Fibroblast of the aortic adventitia (primary cell): Measurements from ENCODE around the gene C1orf210. TPM values are rescaled to one million over a fixed set of nuclear protein-coding genes. Genes with fewer than 3 reads are reported as not detected.

Experiments
- DNase-seq: peaks from one replicate; pipeline ENCODE4 v3.0.0-alpha.2; 2010; ENCODE audit warnings: low read depth
- H3K4me3 ChIP-seq: 2 replicates; pipeline ENCODE4 v1.5.1; 2011; ENCODE audit warnings: low read depth, mild to moderate bottlenecking, control low read depth, low read length, moderate library complexity
- total RNA-seq: library from RNA; depleted of rRNA; stranded (reverse); fragments of >200 nt; gene quantifications from 2 replicates; pipeline ENCODE4 v1.2.3, GENCODE V29; 2012; ENCODE audit warnings: low replicate concordance
- TF ChIP-seq, protein P1 (sequence below): IDR thresholded peaks from 2 replicates; pipeline ENCODE4 v1.5.1; 2011; ENCODE audit warnings: mild to moderate bottlenecking, low read length, control low read depth, inconsistent platforms; ENCODE audit not compliant: insufficient read depth

Gene C1orf210
- total RNA-seq, 1 donor = not detected

GRCh38 chr1:43316738-43317520, 31.5 kb upstream of the C1orf210 start:
- TF ChIP-seq, protein P1, sequence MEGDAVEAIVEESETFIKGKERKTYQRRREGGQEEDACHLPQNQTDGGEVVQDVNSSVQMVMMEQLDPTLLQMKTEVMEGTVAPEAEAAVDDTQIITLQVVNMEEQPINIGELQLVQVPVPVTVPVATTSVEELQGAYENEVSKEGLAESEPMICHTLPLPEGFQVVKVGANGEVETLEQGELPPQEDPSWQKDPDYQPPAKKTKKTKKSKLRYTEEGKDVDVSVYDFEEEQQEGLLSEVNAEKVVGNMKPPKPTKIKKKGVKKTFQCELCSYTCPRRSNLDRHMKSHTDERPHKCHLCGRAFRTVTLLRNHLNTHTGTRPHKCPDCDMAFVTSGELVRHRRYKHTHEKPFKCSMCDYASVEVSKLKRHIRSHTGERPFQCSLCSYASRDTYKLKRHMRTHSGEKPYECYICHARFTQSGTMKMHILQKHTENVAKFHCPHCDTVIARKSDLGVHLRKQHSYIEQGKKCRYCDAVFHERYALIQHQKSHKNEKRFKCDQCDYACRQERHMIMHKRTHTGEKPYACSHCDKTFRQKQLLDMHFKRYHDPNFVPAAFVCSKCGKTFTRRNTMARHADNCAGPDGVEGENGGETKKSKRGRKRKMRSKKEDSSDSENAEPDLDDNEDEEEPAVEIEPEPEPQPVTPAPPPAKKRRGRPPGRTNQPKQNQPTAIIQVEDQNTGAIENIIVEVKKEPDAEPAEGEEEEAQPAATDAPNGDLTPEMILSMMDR = peak; percentile 13
- no peak overlapping the region for H3K4me3 ChIP-seq
- no peak for DNase-seq

DNA sequence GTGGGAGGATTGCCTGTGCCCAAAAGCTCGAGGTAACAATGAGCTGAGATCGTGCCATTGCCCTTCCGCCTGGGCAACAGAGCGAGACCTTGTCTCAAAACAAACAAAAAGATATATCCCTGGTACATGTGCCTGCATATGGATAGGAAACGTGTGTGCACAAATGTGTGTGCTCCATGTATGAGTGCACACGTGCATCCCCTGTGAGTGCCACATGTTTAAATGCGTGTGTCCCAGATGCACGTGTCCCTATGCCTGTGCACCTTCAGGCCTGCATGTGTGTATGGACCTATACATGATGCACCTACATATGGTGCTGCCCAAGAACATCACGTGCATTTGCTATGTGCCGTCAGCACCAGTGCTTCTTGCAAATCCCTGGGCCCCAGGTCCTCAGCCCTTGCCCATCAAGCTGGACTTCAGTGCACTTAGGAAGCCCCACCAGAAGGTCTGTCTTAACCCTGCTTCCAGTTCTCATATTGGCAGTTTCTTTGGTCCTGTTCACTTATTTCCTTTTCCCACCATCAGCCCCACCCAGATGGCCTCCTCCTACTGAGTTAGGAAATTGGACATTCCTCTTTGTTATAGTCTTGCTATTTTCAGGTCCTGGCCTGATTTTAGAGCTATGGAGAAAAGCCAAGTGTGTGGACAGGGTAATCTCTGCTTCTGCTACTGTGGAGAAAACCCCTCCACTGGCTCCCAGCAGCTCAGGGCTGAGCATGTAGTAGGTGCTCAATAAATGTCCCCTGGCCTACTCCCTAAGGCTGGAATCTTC, 30.8 kb upstream of the C1orf210 start:
- TF ChIP-seq, protein P1 = no peak
- peak; percentile 48 for DNase-seq
- H3K4me3 ChIP-seq = no peak overlapping the region

GRCh38 chr1:43315481-43315880, 30.1 kb upstream of the C1orf210 start:
- TF ChIP-seq, protein P1 = no peak
- DNase-seq = no peak
- no peak overlapping the region for H3K4me3 ChIP-seq

- H3K4me3 ChIP-seq = no peak overlapping the region
- DNase-seq = no peak
- TF ChIP-seq, protein P1 = no peak
These were observed 28.9 kb upstream of the C1orf210 start for GRCh38 chr1:43314233-43314632.

GRCh38 chr1:43313771-43314170, 28.4 kb upstream of the C1orf210 start:
- H3K4me3 ChIP-seq = no peak overlapping the region
- no peak for DNase-seq
- TF ChIP-seq, protein P1 = no peak

- TF ChIP-seq, protein P1 = no peak
- DNase-seq = no peak
- no peak overlapping the region for H3K4me3 ChIP-seq
These were observed 27.5 kb upstream of the C1orf210 start for GRCh38 chr1:43312663-43313515.
